Endothelial cell of umbilical vein (primary cell): ENCODE data around the gene FAM53B. TPM values are rescaled to one million over a fixed set of nuclear protein-coding genes. Genes with fewer than 3 reads are reported as not detected.

Experiments
- BruUV-seq: library from RNA; stranded (reverse); fragments of 400-500 nt; replicated peaks from 2 replicates; lab custom pipeline; 2021; lab: Mats Ljungman, UMichigan
- CTCF ChIA-PET: fragments of 300-600, 350-600 bp; sonication (Branson Sonifier 250); formaldehyde crosslinking; loops from one replicate; lab custom pipeline; 2021; ENCODE audit warnings: antibody characterized with exemption, inconsistent platforms; lab: Charles Lee
- POLR2A ChIA-PET: fragments of 300-600, 350-600 bp; sonication (Branson Sonifier 250); formaldehyde crosslinking; loops from one replicate; lab custom pipeline; 2021; ENCODE audit warnings: antibody characterized with exemption, inconsistent platforms; lab: Charles Lee
- DNase-seq: peaks from one replicate; pipeline ENCODE4 v3.0.0-alpha.2; 2011; ENCODE audit warnings: low read depth, low spot score
- FAIRE-seq: peaks from 2 replicates; lab custom pipeline; 2011; peaks lifted over from hg19 to GRCh38; lab: Jason Lieb, UNC
- H2AFZ ChIP-seq: 2 replicates; pipeline ENCODE4 v1.6.0; 2012; ENCODE audit warnings: low read depth, low read length, control low read depth, inconsistent platforms
- H3K27ac ChIP-seq: 2 replicates; pipeline ENCODE4 v1.5.1; 2011; ENCODE audit warnings: low read depth, mild to moderate bottlenecking, control low read depth, low read length, moderate library complexity; ENCODE audit not compliant: insufficient read depth
- H3K27me3 ChIP-seq, 2 experiments: 2 replicates each; pipeline versions ENCODE4 v1.6.0 to v1.6.1; 2011; ENCODE audit warnings: low read length in 2 of 2, mixed read lengths in 1 of 2; ENCODE audit not compliant: control insufficient read depth in 2 of 2, insufficient read depth in 2 of 2
- H3K36me3 ChIP-seq, 2 experiments: 2 replicates in 1 of 2; 3 replicates in 1 of 2; pipeline ENCODE4 v1.5.1; 2011; ENCODE audit warnings: low read length in 2 of 2, mild to moderate bottlenecking in 1 of 2, moderate library complexity in 1 of 2; ENCODE audit not compliant: control insufficient read depth in 2 of 2, insufficient read depth in 2 of 2; ENCODE audit errors: extremely low read depth in 1 of 2
- H3K4me1 ChIP-seq: 3 replicates; pipeline ENCODE4 v1.5.1; 2011; ENCODE audit warnings: mild to moderate bottlenecking, low read length; ENCODE audit not compliant: control insufficient read depth, insufficient read depth; ENCODE audit errors: extremely low read depth
- H3K4me2 ChIP-seq: 2 replicates; pipeline ENCODE4 v1.6.1; 2011; ENCODE audit warnings: low read length, control low read depth, mixed read lengths; ENCODE audit not compliant: insufficient read depth
- H3K4me3 ChIP-seq, 3 experiments: fragments of 200-600 bp in 1 of 3; sonication (generic), shearing (Covaris generic) in 1 of 3; replicated peaks in 1 of 3; 2 replicates each; pipeline ENCODE4 v1.5.1; 2011 to 2016; ENCODE audit warnings: control low read depth in 3 of 3, low read length in 3 of 3, mild to moderate bottlenecking in 2 of 3, inconsistent platforms in 1 of 3, low read depth in 1 of 3, moderate library complexity in 1 of 3; ENCODE audit not compliant: insufficient read depth in 1 of 3
- H3K79me2 ChIP-seq: 2 replicates; pipeline ENCODE4 v1.6.0; 2012; ENCODE audit warnings: low read length, inconsistent platforms; ENCODE audit not compliant: control insufficient read depth, insufficient read depth
- H3K9ac ChIP-seq: replicated peaks from 2 replicates; pipeline ENCODE3; 2011; ENCODE audit warnings: low read length, control low read depth; ENCODE audit not compliant: insufficient read depth; ENCODE audit errors: extremely low read depth
- H3K9me1 ChIP-seq: replicated peaks from 3 replicates; pipeline ENCODE4 v1.6.0; 2011; ENCODE audit warnings: mild to moderate bottlenecking, low read length; ENCODE audit not compliant: control insufficient read depth, insufficient read depth; ENCODE audit errors: extremely low read depth
- H3K9me3 ChIP-seq: replicated peaks from 2 replicates; pipeline ENCODE4 v1.5.1; 2012; ENCODE audit warnings: low read length, inconsistent platforms; ENCODE audit not compliant: control insufficient read depth, insufficient read depth
- H4K20me1 ChIP-seq: replicated peaks from 2 replicates; pipeline ENCODE3; 2011; ENCODE audit warnings: mild to moderate bottlenecking, low read length; ENCODE audit not compliant: control insufficient read depth, insufficient read depth; ENCODE audit errors: extremely low read depth
- EZH2 ChIP-seq: IDR thresholded peaks from 2 replicates; pipeline ENCODE4 v1.6.1; 2012; ENCODE audit warnings: borderline replicate concordance, low read depth, mild to moderate bottlenecking, moderate library complexity, low read length, inconsistent platforms; ENCODE audit not compliant: severe bottlenecking
- FOS ChIP-seq: IDR thresholded peaks from 2 replicates; pipeline ENCODE4 v1.6.1; 2011; ENCODE audit warnings: mild to moderate bottlenecking, low read length, moderate library complexity, borderline replicate concordance; ENCODE audit not compliant: insufficient read depth
- GATA2 ChIP-seq: IDR thresholded peaks from 2 replicates; pipeline ENCODE4 v1.7.0; 2011; ENCODE audit warnings: low read depth, mild to moderate bottlenecking, moderate library complexity, mixed read lengths, low read length; ENCODE audit not compliant: insufficient read length, insufficient read depth
- JUN ChIP-seq: IDR thresholded peaks from 2 replicates; pipeline ENCODE4 v1.6.1; 2011; ENCODE audit warnings: borderline replicate concordance, low read depth; ENCODE audit not compliant: insufficient read length, insufficient read depth
- MAX ChIP-seq: IDR thresholded peaks from 2 replicates; pipeline ENCODE4 v1.6.1; 2011; ENCODE audit not compliant: insufficient read depth, insufficient read length
- MYC ChIP-seq: IDR thresholded peaks from one replicate; pipeline ENCODE4 v1.6.1; 2011; ENCODE audit warnings: mild to moderate bottlenecking, low read depth, low read length
- POLR2A ChIP-seq: IDR thresholded peaks from 2 replicates; pipeline ENCODE4 v1.6.1; 2012; ENCODE audit warnings: low read depth, mild to moderate bottlenecking, control low read depth, low read length
- POLR2AphosphoS5 ChIP-seq: IDR thresholded peaks from 2 replicates; pipeline ENCODE4 v1.6.1; 2012; ENCODE audit warnings: low read depth, mild to moderate bottlenecking, control low read depth, low read length, moderate library complexity; ENCODE audit not compliant: insufficient read depth
- dilution Hi-C: fragments of 300-500 bp; cut with MboI; formaldehyde crosslinking; loops from one replicate; pipeline ENCODE4 v1.15.0; 2019; ENCODE audit warnings: low sequenced_read_pairs; ENCODE audit not compliant: extremely low pct_ligation_motif_present
- intact Hi-C: fragments of 100-400 bp; cut with micrococcal nuclease; formaldehyde crosslinking; loops from one replicate; pipeline ENCODE4 v1.10.0; 2022
- polyA plus RNA-seq, 4 experiments: library from polyadenylated mRNA; depleted of rRNA in 3 of 4; stranded (reverse) in 3 of 4; unstranded in 1 of 4; fragments of >200 nt; gene quantifications; 2 replicates each; pipeline versions ENCODE4 v1.2.1 to v1.2.3, GENCODE V29; 2011 to 2012; ENCODE audit warnings: missing spikeins in 1 of 4
- total RNA-seq: library from RNA; stranded (reverse); gene quantifications from 2 replicates; pipeline ENCODE4 v1.2.3, GENCODE V29; 2021
- TF ChIP-seq, protein P1 (sequence below), 2 donors: IDR thresholded peaks; 1 replicate in 1 of 2; 2 replicates in 1 of 2; pipeline ENCODE4 v1.5.1; 2011; ENCODE audit warnings: low read length in 2 of 2, mild to moderate bottlenecking in 2 of 2, moderate library complexity in 2 of 2, control low read depth in 1 of 2, inconsistent platforms in 1 of 2, low read depth in 1 of 2; ENCODE audit not compliant: insufficient read depth in 1 of 2; ENCODE audit errors: extremely low read depth in 1 of 2

FAM53B gene
- total and polyA plus RNA-seq, 2 donors (not counting 3 experiments of a cell fraction or from before 2014, with no cell fraction given), result 8.5 to 21.1 TPM

- Histone ChIP-seq H3K9me3 (no peaks in the 10 kb centered on the region), H3K4me1 (no peaks in the 10 kb centered on the region), H3K9ac (no peak overlapping the region), H3K9me1 (no peaks in the 10 kb centered on the region), H4K20me1 (no peaks in the 10 kb centered on the region), H3K36me3 (peaks cover 0 to 5% of the 10 kb centered on the region in 2 experiments), H3K4me2 (no peak overlapping the region), H3K27ac (no peak overlapping the region), H3K4me3 (no peak overlapping the region), H3K79me2 (no peaks in the 10 kb centered on the region), H3K27me3 (no peaks in the 10 kb centered on the region), H2AFZ (no peak overlapping the region)
- no peak for DNase-seq
- intact Hi-C loops (no loop called here), dilution Hi-C loops (no loop called here)
- FAIRE-seq, result no peak
- ChIA-PET CTCF (interaction anchor here (0.8 to 1.3 kb wide), 5 partner anchors 10 to 123 kb away, joined by 3 read pairs; no protein-coding TSS in a partner anchor), POLR2A (interaction anchor here (0.6 kb wide), 1 partner anchor 86 kb away, joined by 3 read pairs; the partner anchor contains the start of gene FAM53B)
- no peak for TF ChIP-seq EZH2
- TF ChIP-seq POLR2AphosphoS5, result no peak
- no peak for TF ChIP-seq GATA2
- TF ChIP-seq MYC, result no peak
- TF ChIP-seq, protein P1, sequence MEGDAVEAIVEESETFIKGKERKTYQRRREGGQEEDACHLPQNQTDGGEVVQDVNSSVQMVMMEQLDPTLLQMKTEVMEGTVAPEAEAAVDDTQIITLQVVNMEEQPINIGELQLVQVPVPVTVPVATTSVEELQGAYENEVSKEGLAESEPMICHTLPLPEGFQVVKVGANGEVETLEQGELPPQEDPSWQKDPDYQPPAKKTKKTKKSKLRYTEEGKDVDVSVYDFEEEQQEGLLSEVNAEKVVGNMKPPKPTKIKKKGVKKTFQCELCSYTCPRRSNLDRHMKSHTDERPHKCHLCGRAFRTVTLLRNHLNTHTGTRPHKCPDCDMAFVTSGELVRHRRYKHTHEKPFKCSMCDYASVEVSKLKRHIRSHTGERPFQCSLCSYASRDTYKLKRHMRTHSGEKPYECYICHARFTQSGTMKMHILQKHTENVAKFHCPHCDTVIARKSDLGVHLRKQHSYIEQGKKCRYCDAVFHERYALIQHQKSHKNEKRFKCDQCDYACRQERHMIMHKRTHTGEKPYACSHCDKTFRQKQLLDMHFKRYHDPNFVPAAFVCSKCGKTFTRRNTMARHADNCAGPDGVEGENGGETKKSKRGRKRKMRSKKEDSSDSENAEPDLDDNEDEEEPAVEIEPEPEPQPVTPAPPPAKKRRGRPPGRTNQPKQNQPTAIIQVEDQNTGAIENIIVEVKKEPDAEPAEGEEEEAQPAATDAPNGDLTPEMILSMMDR (IDR thresholded peaks at IDR 0.05; ENCODE audit: extremely low read depth in 1 of 2, insufficient read depth in 1 of 2, low read depth in 1 of 2, low read length in 2 of 2), result no peak
- no peak for TF ChIP-seq POLR2A
- TF ChIP-seq MAX, result no peak
- TF ChIP-seq JUN, result no peak
- TF ChIP-seq FOS, result no peak
- no TSS peak for BruUV-seq
Measured at GRCh38 chr10:124658591-124659242, 85.5 kb downstream of the FAM53B start.
